GM12872 (cell line): Measurements from ENCODE around the gene POLL.

Source experiments
- CTCF ChIP-seq: IDR thresholded peaks from 3 replicates; pipeline ENCODE4 v1.5.1; 2011; ENCODE audit warnings: low read depth, mild to moderate bottlenecking, low read length, moderate library complexity; ENCODE audit not compliant: insufficient read depth

POLL gene

GRCh38 chr10:101614663-101615524 lies 26.8 kb upstream of the POLL start:
- TF ChIP-seq CTCF: no peak

GRCh38 chr10:101613646-101614045 lies 25.6 kb upstream of the POLL start:
- TF ChIP-seq CTCF: no peak

GRCh38 chr10:101612872-101613271 lies 24.8 kb upstream of the POLL start:
- TF ChIP-seq CTCF: no peak

- TF ChIP-seq CTCF: no peak
These were observed 24.0 kb upstream of the POLL start for GRCh38 chr10:101612086-101612485.

GRCh38 chr10:101611096-101611905 lies 23.2 kb upstream of the POLL start:
- TF ChIP-seq CTCF: no peak

GRCh38 chr10:101609481-101609880 lies 21.4 kb upstream of the POLL start:
- TF ChIP-seq CTCF: no peak

- TF ChIP-seq CTCF: no peak
These were observed 19.1 kb upstream of the POLL start for GRCh38 chr10:101607124-101607523.
